Measurements from ENCODE around the gene DSG2. TPM values are rescaled to one million over a fixed set of nuclear protein-coding genes. Genes with fewer than 3 reads are reported as not detected.

DSG2 gene
- total RNA-seq = 3.8 and 5.2 TPM in 2 replicates

DNA sequence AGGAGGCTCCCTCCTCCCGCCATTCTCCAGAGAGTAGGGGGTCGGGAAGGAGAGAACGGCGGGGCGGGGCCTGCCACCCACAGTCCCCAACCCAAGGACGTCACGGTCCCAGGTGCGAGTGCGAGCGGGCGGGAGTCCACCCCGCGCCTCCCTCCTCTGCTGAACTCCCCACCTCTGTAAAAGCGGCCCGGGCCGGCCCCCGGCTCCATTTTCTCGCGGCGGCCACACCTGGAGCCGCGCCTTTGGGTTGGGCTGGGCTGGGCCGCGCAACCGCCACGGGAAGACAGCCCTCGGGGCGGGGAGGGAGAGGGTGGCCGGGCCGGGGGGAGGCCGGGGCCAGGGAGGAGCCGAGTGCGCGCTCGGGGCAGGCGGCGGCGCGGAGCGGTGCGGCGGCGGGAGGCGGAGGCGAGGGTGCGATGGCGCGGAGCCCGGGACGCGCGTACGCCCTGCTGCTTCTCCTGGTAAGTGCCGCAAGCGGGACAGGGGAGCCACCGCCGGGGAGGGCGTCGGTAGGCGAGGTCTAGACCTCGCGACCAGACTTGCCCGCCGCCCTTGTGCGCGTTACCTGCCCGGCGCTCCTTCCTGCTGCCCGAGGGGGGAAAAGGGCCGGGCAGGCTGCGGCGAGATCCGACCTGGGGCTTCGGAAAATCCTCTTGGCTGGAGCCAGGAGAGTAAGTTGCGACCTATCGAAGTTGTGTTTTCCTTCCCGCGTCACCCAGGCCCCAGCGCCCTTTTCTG is at the start of gene DSG2:
DSG2 (plus strand) TSS at position 342 of the 738 bp plus-strand sequence; CDS start at position 417, 75 bp downstream.

DNA sequence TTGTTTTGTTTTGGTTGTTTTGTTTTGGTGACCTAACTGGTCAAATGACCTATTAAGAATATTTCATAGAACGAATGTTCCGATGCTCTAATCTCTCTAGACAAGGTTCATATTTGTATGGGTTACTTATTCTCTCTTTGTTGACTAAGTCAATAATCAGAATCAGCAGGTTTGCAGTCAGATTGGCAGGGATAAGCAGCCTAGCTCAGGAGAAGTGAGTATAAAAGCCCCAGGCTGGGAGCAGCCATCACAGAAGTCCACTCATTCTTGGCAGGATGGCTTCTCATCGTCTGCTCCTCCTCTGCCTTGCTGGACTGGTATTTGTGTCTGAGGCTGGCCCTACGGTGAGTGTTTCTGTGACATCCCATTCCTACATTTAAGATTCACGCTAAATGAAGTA is 93.7 kb downstream of the DSG2 start, which contains the start of gene TTR:
TTR (plus strand) TSS at position 250 of the 400 bp plus-strand sequence; CDS start at position 276, 26 bp downstream.

Other genes with a start within 250 kb of the DSG2 start
- gene DSG1, start 180.0 kb upstream of the DSG2 start, total RNA-seq = not detected in 2 replicates
- gene DSG4, start 121.4 kb upstream of the DSG2 start, total RNA-seq = not detected in 2 replicates
- gene DSG3, start 50.4 kb upstream of the DSG2 start, total RNA-seq = under 0.01 and 0.13 TPM in 2 replicates
- not detected in 2 replicates for gene TTR, start 93.7 kb downstream of the DSG2 start, total RNA-seq
- gene B4GALT6, start 186.4 kb downstream of the DSG2 start, total RNA-seq = 3.1 and 18.5 TPM in 2 replicates

All from smooth muscle cell of the pulmonary artery (primary cell).